ENCODE measurements around the gene ABCA4.
"Not testable (repeated sequence)": the region's sequence is repeated elsewhere in the genome, so short reads cannot be mapped to it uniquely, and the experiment has no call there.

DNA sequence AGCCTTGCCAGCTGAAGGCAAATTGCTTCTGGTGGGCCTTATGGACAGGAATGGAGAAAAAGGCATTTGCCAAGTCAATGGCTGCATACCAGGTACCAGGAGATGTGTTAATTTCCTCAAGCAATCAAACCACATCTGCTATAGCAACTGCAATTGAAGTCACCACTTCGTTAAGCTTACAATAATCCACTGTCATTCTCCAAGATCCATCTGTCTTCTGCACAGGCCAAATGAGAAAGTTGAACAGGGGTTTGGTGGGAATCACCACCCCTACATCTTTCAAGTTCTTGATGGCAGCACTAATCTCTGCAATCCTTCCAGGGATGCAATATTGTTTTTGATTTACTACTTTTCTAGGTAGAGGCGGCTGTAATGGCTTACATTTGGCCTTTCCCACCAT lies 43.9 kb upstream of the ABCA4 start:
- TF ChIP-seq, protein P1, sequence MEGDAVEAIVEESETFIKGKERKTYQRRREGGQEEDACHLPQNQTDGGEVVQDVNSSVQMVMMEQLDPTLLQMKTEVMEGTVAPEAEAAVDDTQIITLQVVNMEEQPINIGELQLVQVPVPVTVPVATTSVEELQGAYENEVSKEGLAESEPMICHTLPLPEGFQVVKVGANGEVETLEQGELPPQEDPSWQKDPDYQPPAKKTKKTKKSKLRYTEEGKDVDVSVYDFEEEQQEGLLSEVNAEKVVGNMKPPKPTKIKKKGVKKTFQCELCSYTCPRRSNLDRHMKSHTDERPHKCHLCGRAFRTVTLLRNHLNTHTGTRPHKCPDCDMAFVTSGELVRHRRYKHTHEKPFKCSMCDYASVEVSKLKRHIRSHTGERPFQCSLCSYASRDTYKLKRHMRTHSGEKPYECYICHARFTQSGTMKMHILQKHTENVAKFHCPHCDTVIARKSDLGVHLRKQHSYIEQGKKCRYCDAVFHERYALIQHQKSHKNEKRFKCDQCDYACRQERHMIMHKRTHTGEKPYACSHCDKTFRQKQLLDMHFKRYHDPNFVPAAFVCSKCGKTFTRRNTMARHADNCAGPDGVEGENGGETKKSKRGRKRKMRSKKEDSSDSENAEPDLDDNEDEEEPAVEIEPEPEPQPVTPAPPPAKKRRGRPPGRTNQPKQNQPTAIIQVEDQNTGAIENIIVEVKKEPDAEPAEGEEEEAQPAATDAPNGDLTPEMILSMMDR (IDR thresholded peaks at IDR 0.05): not testable (repeated sequence)
- not testable (repeated sequence) for TF ChIP-seq POLR2A, POLR2AphosphoS5 (IDR thresholded peaks at IDR 0.05)
